ENCODE data around the gene DPYD.

DNA sequence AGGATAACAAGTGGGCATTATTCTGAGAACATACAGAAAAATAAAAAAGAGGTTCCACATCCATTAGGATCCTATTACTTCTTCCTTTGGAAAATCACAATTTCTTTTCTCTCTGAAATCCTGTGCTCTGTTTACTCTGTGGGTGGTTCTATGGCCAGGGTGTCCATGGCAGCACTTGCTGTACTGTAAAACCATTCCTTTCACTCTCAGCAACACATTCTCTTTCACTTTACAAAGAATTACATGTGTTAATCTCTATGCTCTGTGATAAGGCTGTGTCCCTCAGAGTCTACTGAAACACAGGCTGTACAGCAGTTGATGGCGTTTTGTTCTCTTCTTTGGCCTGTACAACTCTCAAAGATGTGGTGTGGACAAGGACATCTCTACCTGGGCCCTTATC lies 675.2 kb downstream of the DPYD start:
- TF ChIP-seq CTCF (IDR thresholded peaks at IDR 0.05; ENCODE audit: low read length) (no peak), EZH2 (IDR thresholded peaks at IDR 0.05; ENCODE audit: borderline replicate concordance, low read length) (no peak)

All from OCI-LY1 (cell line).